ENCODE results near the gene DCTPP1.

DNA sequence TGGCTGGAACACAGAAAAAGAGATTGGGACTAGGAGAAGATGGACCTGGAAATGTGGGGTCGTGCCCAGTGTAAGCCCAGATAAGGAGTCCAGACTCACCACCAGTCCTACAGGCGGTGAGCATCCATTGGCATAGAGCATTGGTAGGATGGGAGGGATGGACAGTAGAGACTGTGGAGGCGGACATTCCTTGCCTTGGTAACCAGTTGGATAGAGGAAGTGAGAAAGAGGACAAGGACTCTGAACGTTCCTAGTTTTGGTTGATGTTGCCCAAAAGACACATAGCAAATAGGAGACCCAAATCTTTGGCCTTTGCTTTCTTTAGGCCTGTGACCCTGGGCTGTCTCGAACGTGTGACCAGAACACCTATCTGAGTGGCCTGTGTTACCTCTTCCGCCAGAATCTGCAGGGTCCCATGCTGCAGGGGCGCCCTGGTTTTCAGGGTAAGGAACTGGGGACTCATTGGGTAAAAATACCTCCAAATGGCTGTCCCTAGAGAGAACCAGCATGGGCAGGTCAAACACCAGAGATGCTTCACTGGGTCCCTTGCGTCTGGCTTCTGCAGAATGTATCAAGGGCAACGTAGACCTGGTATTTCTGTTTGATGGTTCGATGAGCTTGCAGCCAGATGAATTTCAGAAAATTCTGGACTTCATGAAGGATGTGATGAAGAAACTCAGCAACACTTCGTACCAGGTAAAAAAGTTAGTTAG is 49.1 kb upstream of the DCTPP1 start:
- TF ChIP-seq, protein P1, sequence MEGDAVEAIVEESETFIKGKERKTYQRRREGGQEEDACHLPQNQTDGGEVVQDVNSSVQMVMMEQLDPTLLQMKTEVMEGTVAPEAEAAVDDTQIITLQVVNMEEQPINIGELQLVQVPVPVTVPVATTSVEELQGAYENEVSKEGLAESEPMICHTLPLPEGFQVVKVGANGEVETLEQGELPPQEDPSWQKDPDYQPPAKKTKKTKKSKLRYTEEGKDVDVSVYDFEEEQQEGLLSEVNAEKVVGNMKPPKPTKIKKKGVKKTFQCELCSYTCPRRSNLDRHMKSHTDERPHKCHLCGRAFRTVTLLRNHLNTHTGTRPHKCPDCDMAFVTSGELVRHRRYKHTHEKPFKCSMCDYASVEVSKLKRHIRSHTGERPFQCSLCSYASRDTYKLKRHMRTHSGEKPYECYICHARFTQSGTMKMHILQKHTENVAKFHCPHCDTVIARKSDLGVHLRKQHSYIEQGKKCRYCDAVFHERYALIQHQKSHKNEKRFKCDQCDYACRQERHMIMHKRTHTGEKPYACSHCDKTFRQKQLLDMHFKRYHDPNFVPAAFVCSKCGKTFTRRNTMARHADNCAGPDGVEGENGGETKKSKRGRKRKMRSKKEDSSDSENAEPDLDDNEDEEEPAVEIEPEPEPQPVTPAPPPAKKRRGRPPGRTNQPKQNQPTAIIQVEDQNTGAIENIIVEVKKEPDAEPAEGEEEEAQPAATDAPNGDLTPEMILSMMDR (IDR thresholded peaks at IDR 0.05), result no peak
- no peak for TF ChIP-seq POLR2A (IDR thresholded peaks at IDR 0.05)
